H9 (cell line): Measurements from ENCODE around the gene TBC1D1. TPM values are rescaled to one million over a fixed set of nuclear protein-coding genes. Genes with fewer than 3 reads are reported as not detected.
A peak's percentile ranks its signal among the peaks of the same experiment; 100 is the strongest.

Source experiments
- DNase-seq: peaks from one replicate; pipeline ENCODE4 v3.0.0-alpha.2; 2017
- H2AFZ ChIP-seq: one replicate; pipeline ENCODE4 v1.6.1; 2013; ENCODE audit warnings: mild to moderate bottlenecking, low read length, control low read depth, moderate library complexity
- H2AK5ac ChIP-seq: 2 replicates; pipeline ENCODE4 v1.6.1; 2013; ENCODE audit warnings: low read length, control low read depth, mixed read lengths; ENCODE audit not compliant: insufficient read length
- H2BK120ac ChIP-seq: one replicate; pipeline ENCODE4 v1.6.1; 2013; ENCODE audit warnings: low read depth, mild to moderate bottlenecking, low read length, control low read depth, inconsistent platforms; ENCODE audit not compliant: poor library complexity, severe bottlenecking
- H2BK12ac ChIP-seq: 2 replicates; pipeline ENCODE4 v1.6.1; 2013; ENCODE audit warnings: low read length, control low read depth, mixed read lengths, low read depth; ENCODE audit not compliant: insufficient read length
- H2BK15ac ChIP-seq: 2 replicates; pipeline ENCODE4 v1.6.1; 2013; ENCODE audit warnings: low read depth, low read length, control low read depth
- H2BK20ac ChIP-seq: one replicate; pipeline ENCODE4 v1.6.1; 2013; ENCODE audit warnings: low read depth, mild to moderate bottlenecking, low read length, control low read depth, inconsistent platforms; ENCODE audit not compliant: poor library complexity, severe bottlenecking
- H2BK5ac ChIP-seq: 2 replicates; pipeline ENCODE4 v1.6.1; 2013; ENCODE audit warnings: low read length, control low read depth, mixed read lengths; ENCODE audit not compliant: insufficient read length
- H3K14ac ChIP-seq: 2 replicates; pipeline ENCODE4 v1.6.1; 2013; ENCODE audit warnings: low read length, control low read depth; ENCODE audit not compliant: insufficient read depth
- H3K18ac ChIP-seq: 2 replicates; pipeline ENCODE4 v1.6.1; 2013; ENCODE audit warnings: low read depth, mild to moderate bottlenecking, mixed read lengths, low read length, control low read depth; ENCODE audit not compliant: insufficient read length
- H3K23ac ChIP-seq: 2 replicates; pipeline ENCODE4 v1.6.1; 2013; ENCODE audit warnings: low read length, control low read depth, mixed read lengths, low read depth; ENCODE audit not compliant: insufficient read length
- H3K23me2 ChIP-seq: 2 replicates; pipeline ENCODE4 v1.6.1; 2013; ENCODE audit warnings: low read depth, mild to moderate bottlenecking, mixed read lengths, low read length, control low read depth; ENCODE audit not compliant: insufficient read length, poor library complexity, severe bottlenecking
- H3K27ac ChIP-seq: 2 replicates; pipeline ENCODE4 v1.5.1; 2013; ENCODE audit warnings: low read length, control low read depth, mixed read lengths, low read depth; ENCODE audit not compliant: insufficient read length
- H3K27me3 ChIP-seq: 2 replicates; pipeline ENCODE4 v1.6.1; 2013; ENCODE audit warnings: low read length, control low read depth, inconsistent platforms; ENCODE audit not compliant: insufficient read depth
- H3K4ac ChIP-seq: 2 replicates; pipeline ENCODE4 v1.6.1; 2013; ENCODE audit warnings: low read depth, mild to moderate bottlenecking, control low read depth, inconsistent platforms, low read length, moderate library complexity
- H3K4me1 ChIP-seq: 2 replicates; pipeline ENCODE4 v1.6.1; 2013; ENCODE audit warnings: low read length, control low read depth, inconsistent platforms; ENCODE audit not compliant: insufficient read depth
- H3K4me2 ChIP-seq: 2 replicates; pipeline ENCODE4 v1.6.1; 2013; ENCODE audit warnings: low read length, control low read depth, mixed read lengths; ENCODE audit not compliant: insufficient read length, insufficient read depth
- H3K56ac ChIP-seq: 2 replicates; pipeline ENCODE4 v1.6.1; 2013; ENCODE audit warnings: low read depth, mild to moderate bottlenecking, mixed read lengths, low read length, control low read depth; ENCODE audit not compliant: insufficient read length
- H3K79me1 ChIP-seq: 2 replicates; pipeline ENCODE4 v1.6.1; 2013; ENCODE audit warnings: low read depth, mild to moderate bottlenecking, moderate library complexity, low read length, control low read depth, inconsistent platforms; ENCODE audit not compliant: insufficient read depth, poor library complexity, severe bottlenecking
- H3K79me2 ChIP-seq: 2 replicates; pipeline ENCODE4 v1.6.1; 2013; ENCODE audit warnings: low read length, control low read depth, inconsistent platforms; ENCODE audit not compliant: insufficient read depth
- H3K9ac ChIP-seq: 2 replicates; pipeline ENCODE4 v1.6.1; 2013; ENCODE audit warnings: low read length, control low read depth, mixed read lengths; ENCODE audit not compliant: insufficient read length; ENCODE audit errors: extremely low read depth
- H3K9me3 ChIP-seq: one replicate; pipeline ENCODE4 v1.6.1; 2013; ENCODE audit warnings: low read depth, low read length, inconsistent platforms; ENCODE audit not compliant: control insufficient read depth
- H3T11ph ChIP-seq: one replicate; pipeline ENCODE4 v1.6.1; 2013; ENCODE audit warnings: mild to moderate bottlenecking, low read length, control low read depth, inconsistent platforms
- H4K20me1 ChIP-seq: one replicate; pipeline ENCODE4 v1.6.1; 2013; ENCODE audit not compliant: control insufficient read depth, insufficient read length, insufficient read depth
- H4K5ac ChIP-seq: 2 replicates; pipeline ENCODE4 v1.6.1; 2013; ENCODE audit warnings: low read depth, mild to moderate bottlenecking, mixed read lengths, low read length, control low read depth; ENCODE audit not compliant: insufficient read length
- H4K8ac ChIP-seq: replicated peaks from 2 replicates; pipeline ENCODE4 v1.6.1; 2013; ENCODE audit warnings: low read length, control low read depth, mixed read lengths, low read depth; ENCODE audit not compliant: insufficient read length
- H4K91ac ChIP-seq: 2 replicates; pipeline ENCODE4 v1.6.1; 2013; ENCODE audit warnings: low read depth, mild to moderate bottlenecking, moderate library complexity, mixed read lengths, low read length, control low read depth; ENCODE audit not compliant: insufficient read length
- H3K27ac Mint-ChIP-seq, 3 experiments: 2 replicates in 2 of 3; 3 replicates in 1 of 3; pipeline ENCODE4 v1.8.0; 2020 to 2021; ENCODE audit warnings: mixed read lengths in 3 of 3, mild to moderate bottlenecking in 1 of 3, moderate library complexity in 1 of 3
- H3K27me3 Mint-ChIP-seq: 2 replicates; pipeline ENCODE4 v1.8.0; 2021; ENCODE audit warnings: low read depth, mild to moderate bottlenecking, moderate library complexity, mixed read lengths
- H3K36me3 Mint-ChIP-seq, 3 experiments: 2 replicates in 2 of 3; 3 replicates in 1 of 3; pipeline ENCODE4 v1.8.0; 2020 to 2021; ENCODE audit warnings: low read depth in 3 of 3, mixed read lengths in 3 of 3; ENCODE audit not compliant: insufficient read depth in 1 of 3
- H3K4me1 Mint-ChIP-seq, 2 experiments: 2 replicates each; pipeline ENCODE4 v1.8.0; 2020; ENCODE audit warnings: mixed read lengths in 2 of 2
- H3K4me3 Mint-ChIP-seq, 2 experiments: 2 replicates in 1 of 2; 3 replicates in 1 of 2; pipeline ENCODE4 v1.8.0; 2020 to 2021; ENCODE audit warnings: mild to moderate bottlenecking in 2 of 2, mixed read lengths in 2 of 2, moderate library complexity in 1 of 2
- H3K9me3 Mint-ChIP-seq, 2 experiments: 2 replicates in 1 of 2; 3 replicates in 1 of 2; pipeline ENCODE4 v1.8.0; 2020; ENCODE audit warnings: mild to moderate bottlenecking in 2 of 2, mixed read lengths in 2 of 2, moderate library complexity in 1 of 2
- CTCF ChIP-seq: fragments of 200-600 bp; sonication (generic); conservative IDR thresholded peaks from 3 replicates; pipeline ENCODE4 v1.8.0; 2021; ENCODE audit warnings: antibody characterized with exemption, mild to moderate bottlenecking
- WGBS: extraction: QIAGEN DNeasy Blood & Tissue Kit; methylation state at CpG from one replicate; pipeline ENCODE4 v1.1.7; 2013; ENCODE audit warnings: missing lambda C conversion rate, low lambda C conversion rate, mixed read lengths; ENCODE audit not compliant: insufficient read length; ENCODE audit errors: extremely low coverage; 5-methylcytosine and 5-hydroxymethylcytosine counted together
- total RNA-seq: library from RNA; stranded (reverse); gene quantifications from 2 replicates; pipeline ENCODE4 v1.2.1, GENCODE V29; 2021

TBC1D1 gene
- total RNA-seq, 1 experiment from 2014 or later: 109 TPM

DNA sequence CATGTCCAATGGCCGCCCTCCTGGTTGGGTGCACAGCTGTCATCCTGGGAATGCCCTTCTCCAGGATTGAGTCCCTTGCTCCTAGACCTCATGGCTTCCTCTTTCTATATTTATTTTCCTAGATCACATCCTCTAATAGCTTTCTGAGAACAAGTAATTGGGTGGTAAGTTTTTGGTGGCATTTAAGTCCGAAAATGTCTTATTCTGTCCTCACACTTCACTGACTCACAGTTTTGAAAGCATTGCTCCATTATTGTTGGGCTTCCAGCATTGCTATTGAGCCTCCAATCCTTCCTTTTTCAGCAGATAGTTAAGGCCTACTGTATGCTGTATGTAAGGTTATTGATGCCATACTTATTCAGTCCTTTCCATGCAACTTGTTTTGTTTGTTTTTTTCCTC lies 38.5 kb upstream of the TBC1D1 start:
- no peak for TF ChIP-seq CTCF
- H3K4me1 Mint-ChIP-seq: no peaks in the 10 kb centered on the region
- Histone ChIP-seq H2AFZ (no peak overlapping the region), H4K8ac (no peak overlapping the region), H2BK120ac (no peak overlapping the region), H2AK5ac (no peak overlapping the region), H3K23ac (no peak overlapping the region), H3K9me3 (no peaks in the 10 kb centered on the region), H3K9ac (no peak overlapping the region), H2BK5ac (no peak overlapping the region), H2BK20ac (no peak overlapping the region), H3K23me2 (no peaks in the 10 kb centered on the region), H4K5ac (no peak overlapping the region), H3K79me2 (no peaks in the 10 kb centered on the region), H3K14ac (no peak overlapping the region), H3K4me2 (no peak overlapping the region), H2BK15ac (no peak overlapping the region), H4K91ac (no peak overlapping the region), H3K79me1 (no peaks in the 10 kb centered on the region), H3K4ac (no peak overlapping the region), H3K56ac (no peak overlapping the region), H3K18ac (no peak overlapping the region), H3K27me3 (no peaks in the 10 kb centered on the region), H2BK12ac (no peak overlapping the region), H4K20me1 (no peaks in the 10 kb centered on the region), H3T11ph (no peak overlapping the region), H3K27ac (no peak overlapping the region), H3K4me1 (no peaks in the 10 kb centered on the region)
- H3K36me3 Mint-ChIP-seq: peaks cover 5 to 39% (median 38%) of the 10 kb centered on the region in 3 experiments; a peak in 6 of 7 replicates
- H3K9me3 Mint-ChIP-seq: no peaks in the 10 kb centered on the region
- peak overlapping the region in 1 of 3 experiments; percentile 37; a peak in 1 of 7 replicates for H3K27ac Mint-ChIP-seq
- WGBS: no CpG with 5 or more reads among the region's 2 CpGs
- no peak overlapping the region for H3K4me3 Mint-ChIP-seq
- no peaks in the 10 kb centered on the region for H3K27me3 Mint-ChIP-seq
- DNase-seq: no peak
